ENCODE results near the gene ST6GALNAC3.

ST6GALNAC3 gene

GRCh38 chr1:76210160-76210559, 135.6 kb downstream of the ST6GALNAC3 start:
- no peak overlapping the region for H3K27ac ChIP-seq
- TF ChIP-seq CTCF (conservative IDR thresholded peaks at IDR 0.05), result no peak

- TF ChIP-seq CTCF (conservative IDR thresholded peaks at IDR 0.05), result no peak
- no peak overlapping the region for H3K27ac ChIP-seq
Measured at GRCh38 chr1:76218888-76219287, 144.3 kb downstream of the ST6GALNAC3 start.

- no peak overlapping the region for H3K27ac ChIP-seq
- no peak for TF ChIP-seq CTCF (conservative IDR thresholded peaks at IDR 0.05)
Measured at GRCh38 chr1:76219366-76219818, 144.8 kb downstream of the ST6GALNAC3 start.

GRCh38 chr1:76224752-76225151, 150.2 kb downstream of the ST6GALNAC3 start:
- no peak for TF ChIP-seq CTCF (conservative IDR thresholded peaks at IDR 0.05)

GRCh38 chr1:76225526-76225925, 151.0 kb downstream of the ST6GALNAC3 start:
- TF ChIP-seq CTCF (conservative IDR thresholded peaks at IDR 0.05), result no peak
- no peak overlapping the region for H3K27ac ChIP-seq

More at GRCh38 chr1:76224752-76225151, 150.2 kb downstream of the ST6GALNAC3 start:
- H3K27ac ChIP-seq, result no peak overlapping the region

- no peak for TF ChIP-seq CTCF (conservative IDR thresholded peaks at IDR 0.05)
- H3K27ac ChIP-seq, result no peak overlapping the region
Measured at GRCh38 chr1:76227621-76228020, 153.1 kb downstream of the ST6GALNAC3 start.

GRCh38 chr1:76229279-76230005, 154.9 kb downstream of the ST6GALNAC3 start:
- no peak overlapping the region for H3K27ac ChIP-seq
- TF ChIP-seq CTCF (conservative IDR thresholded peaks at IDR 0.05), result no peak

All from VCaP (cell line).